GM19372 (cell line): ENCODE results near the gene CFAP70.
"Not testable (repeated sequence)": the region's sequence is repeated elsewhere in the genome, so short reads cannot be mapped to it uniquely, and the experiment has no call there.

Experiments used
- ATAC-seq: cut with Tn5 transposase; IDR thresholded peaks from one replicate; pipeline ENCODE4 v1.9.1; 2021; ENCODE audit warnings: mild to moderate bottlenecking, low read depth, moderate library complexity; ENCODE audit not compliant: unreplicated experiment

CFAP70 gene

DNA sequence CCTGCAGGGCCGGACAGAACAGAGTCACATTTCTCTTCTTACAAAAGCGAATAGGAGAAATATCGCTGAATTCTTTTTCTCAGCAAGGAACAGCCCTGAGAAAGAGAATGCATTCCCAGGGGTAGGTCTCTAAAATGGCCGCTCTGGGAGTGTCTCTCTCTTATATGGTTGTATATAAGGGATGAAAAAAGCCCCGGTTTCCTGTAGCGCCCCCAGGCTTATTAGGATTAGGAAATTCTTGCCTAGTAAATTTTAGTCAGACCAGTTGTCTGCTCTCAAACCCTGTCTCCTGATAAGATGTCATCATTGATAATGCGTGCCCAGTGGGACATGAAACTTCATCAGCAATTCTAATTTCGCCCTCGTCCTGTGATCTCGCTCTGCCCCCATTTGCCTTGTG is 100.1 kb downstream of the CFAP70 start:
- not testable (repeated sequence) for ATAC-seq

GRCh38 chr10:73253225-73253555 is 105.5 kb downstream of the CFAP70 start:
- ATAC-seq: no peak

DNA sequence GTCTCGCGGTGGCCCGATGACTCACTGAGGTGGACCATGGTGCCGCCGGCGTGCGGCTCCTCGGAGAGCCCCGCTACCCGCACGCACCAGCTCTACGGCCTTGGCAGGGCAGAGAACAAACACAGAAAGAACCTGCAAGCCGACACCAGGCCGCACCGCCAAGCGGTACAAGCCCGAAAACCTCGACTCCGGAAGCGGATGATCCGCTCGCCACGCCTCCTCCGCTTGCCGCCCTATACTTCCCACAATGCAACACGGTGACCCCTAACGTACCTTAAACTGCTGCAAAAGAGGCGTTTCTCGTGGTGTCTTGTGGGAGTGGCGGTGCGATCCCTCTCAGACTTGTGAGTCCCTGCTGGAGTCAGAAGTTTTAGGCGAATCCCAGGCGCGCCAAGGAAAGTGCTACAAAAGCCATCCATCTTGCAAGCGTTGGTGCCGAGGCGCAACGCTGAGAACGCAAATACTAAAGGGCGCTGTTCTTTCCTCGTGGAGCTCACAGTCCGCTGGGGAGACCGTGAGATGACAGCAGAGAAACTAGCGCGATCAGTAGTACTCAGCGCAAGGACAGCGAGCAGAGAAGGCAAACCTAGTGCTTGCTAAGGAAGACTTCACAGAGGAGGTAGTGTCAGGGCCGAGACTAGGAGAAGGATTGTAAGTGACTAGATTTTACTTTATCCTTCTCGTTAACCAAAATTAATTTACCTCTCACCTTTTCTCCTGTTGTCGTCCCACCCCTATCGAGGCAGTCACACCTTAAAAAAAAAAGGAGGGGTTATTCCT is 106.0 kb downstream of the CFAP70 start, which contains the start of gene MRPS16:
Gene MRPS16 (minus strand): TSS at position 200 of the 780 bp plus-strand sequence. CDS start 162 bp downstream, at position 38.
- peak; percentile 87 for ATAC-seq

DNA sequence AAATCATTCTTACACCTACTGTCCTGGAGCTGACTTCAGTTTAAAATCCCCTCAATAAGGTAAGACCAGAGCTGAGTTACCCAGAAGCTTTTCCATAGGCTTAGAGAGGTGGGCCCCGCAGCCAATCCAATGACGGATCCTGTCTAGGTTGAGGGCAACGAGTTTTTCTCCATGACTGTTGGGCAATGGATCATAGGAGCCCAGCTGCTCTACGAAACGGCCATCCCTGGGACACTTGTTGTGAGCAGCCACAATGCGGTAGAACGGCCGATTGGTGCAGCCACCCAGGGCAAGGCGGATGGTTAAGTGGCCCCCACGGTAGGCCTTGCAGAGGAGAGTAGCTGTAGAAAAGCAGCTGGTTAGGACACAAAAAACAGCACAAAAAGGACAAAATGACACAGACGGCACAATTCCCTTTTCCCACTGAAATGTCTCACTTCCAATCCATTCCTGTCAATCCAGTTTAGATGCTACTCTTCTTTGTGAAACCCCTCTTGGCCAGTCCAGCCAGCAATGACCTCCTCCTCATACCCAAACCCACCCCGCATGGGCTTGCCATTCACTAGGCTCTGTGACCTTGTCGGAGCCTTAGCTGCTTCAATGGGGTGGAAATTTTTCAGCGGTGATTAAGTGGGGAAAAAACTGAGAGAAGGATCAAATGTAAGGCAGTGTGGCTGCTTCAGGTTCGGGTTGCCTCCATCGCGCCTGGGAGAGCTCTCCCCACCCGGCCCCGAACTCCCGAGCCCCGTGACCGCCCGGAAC is 106.8 kb downstream of the CFAP70 start:
- peak; percentile 34 for ATAC-seq

DNA sequence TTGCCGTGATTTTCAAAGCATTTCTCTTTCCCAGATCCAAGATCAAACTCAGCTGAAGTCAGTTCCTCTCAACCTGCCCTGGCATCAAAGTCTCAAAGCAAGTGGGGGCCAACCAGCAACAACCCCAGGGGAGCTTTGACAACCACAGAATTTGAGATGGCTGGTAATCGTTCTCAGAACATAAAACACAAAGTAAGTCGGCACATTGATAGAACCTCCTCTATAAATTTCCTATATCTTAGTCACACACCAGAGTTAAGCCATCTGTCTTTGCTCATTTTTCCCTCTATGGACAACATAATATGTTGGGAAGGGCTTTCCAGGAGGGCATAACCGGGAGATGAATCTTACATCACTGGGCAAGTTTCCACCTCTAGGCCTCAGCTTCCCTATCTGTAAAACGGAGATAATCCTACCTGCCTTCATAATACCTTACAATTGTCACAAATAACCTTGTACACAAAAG is 110.4 kb downstream of the CFAP70 start:
- ATAC-seq: no peak

GRCh38 chr10:73247509-73248258 is 111.0 kb downstream of the CFAP70 start:
- no peak for ATAC-seq

GRCh38 chr10:73246646-73247508 is 111.8 kb downstream of the CFAP70 start, which contains the start of gene DNAJC9:
Gene DNAJC9, minus strand, starts transcription at chr10:73247255. Its CDS starts 66 bp downstream, at chr10:73247189.
- ATAC-seq: peak; percentile 75

- ATAC-seq: no peak
These were observed 112.4 kb downstream of the CFAP70 start for GRCh38 chr10:73246322-73246645.

DNA sequence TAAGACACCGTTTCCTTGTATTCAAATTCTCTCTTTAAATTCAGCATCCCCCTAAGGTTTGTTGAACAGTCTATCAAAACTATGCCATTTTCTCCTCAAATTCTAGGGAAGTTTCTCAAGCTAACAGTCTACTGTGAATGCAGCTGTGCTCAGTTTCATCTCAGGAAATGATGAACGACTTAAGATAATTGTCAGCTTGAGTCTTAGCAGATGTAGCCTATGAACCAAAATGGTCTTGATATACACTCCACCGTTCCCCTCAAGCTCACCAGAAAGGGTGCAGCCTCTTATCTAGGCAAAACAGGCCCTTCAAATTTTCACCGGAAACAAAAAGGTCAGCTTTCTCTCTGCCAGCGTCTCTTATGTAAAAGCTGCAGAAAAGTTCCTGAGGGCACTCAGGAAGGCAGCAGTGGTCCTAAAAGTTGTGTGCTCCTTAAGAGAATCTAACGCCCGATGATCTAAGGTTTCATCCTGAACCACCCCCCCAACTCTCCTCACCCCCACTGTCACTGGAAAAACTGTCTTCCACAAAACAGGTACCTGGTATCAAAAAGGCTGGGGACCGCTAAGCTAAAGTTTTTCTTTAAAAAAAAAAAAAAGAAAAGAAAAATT is 113.7 kb downstream of the CFAP70 start:
- ATAC-seq: no peak

DNA sequence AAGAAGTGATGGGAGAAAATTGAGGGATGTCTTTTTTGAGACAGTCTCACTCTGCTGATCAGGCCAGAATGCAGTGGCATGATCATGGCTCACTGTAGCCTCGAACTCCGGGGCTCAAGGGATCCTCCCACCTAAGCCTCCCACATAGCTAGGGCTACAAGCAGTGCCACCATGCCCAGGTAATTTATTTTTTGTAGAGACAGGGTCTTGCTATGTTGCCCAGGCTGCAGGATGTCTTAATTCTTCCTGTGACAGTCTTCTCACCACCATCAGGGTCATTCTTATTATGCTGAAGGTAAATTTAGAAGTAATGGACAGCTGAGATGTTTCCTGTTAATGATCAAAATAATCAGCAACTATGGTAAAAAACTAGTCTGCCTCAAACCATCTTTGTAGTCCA is 118.8 kb downstream of the CFAP70 start:
- no peak for ATAC-seq

DNA sequence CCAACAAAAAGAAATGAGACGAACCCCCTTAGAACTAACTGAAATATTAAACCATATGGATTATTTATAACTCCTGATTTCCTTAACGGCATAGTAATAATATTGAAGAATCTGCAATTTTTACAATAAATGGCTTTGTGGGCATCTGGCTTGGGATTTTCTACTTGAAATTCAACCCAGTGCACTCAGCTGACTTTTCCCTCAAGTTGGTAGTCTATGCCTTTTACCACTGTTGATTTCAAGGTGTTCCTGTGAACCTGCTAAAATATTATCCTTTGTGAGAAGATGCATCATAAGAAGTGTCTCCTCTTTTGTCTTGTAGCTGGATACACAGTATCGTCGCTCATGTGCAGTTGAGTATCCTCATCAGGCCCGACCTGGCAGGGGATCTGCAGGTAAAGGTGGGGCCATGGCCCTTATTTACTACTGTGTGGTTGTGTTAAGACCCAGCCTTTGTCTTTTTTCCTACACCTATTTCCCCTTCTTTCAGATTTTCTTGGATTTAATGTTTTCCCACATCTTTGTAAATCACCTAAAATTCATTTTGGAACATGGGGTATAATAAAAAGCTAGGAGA is 119.6 kb downstream of the CFAP70 start:
- ATAC-seq: no peak

DNA sequence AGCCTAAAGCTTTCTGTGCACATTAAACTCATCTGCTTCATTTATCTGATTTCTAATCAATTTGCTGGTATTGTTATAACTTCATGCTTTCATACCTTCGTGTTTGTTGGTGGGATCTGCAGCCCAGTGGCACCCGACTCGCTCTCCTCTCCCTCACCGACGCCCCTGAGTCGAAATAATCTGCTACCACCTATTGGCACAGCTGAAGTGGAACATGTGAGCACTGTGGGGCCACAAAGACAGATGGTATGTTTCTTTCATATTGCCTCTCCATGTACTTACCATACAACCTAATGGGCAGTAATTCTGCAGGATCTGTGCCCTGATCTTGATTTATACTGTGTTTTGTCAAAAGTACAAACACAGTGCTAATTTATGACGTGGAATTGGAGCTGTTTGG is 124.0 kb downstream of the CFAP70 start:
- ATAC-seq: no peak

DNA sequence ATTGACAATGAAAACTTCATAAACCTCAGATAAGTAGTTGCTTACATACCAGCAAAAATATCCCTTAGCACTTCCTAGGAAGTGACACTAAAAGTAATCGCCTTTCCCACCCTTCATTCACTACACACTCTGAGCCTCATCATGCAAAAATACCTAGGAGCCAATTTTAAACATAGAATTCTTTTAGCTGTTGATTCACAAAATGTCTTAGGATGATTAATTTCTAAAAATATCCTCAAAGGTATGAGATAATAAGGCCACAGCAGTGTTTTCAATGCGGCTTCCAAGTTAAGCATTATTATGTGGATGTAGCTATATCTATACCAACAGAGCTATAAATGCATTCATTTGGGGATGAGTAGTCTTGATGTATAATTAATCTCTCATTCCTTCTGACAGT is 124.8 kb downstream of the CFAP70 start:
- no peak for ATAC-seq

GRCh38 chr10:73232887-73233286 is 125.8 kb downstream of the CFAP70 start:
- ATAC-seq: no peak

GRCh38 chr10:73229567-73229966 is 129.1 kb downstream of the CFAP70 start:
- no peak for ATAC-seq

- no peak for ATAC-seq
These were observed 130.4 kb downstream of the CFAP70 start for GRCh38 chr10:73228247-73228646.

GRCh38 chr10:73226663-73227062 is 132.0 kb downstream of the CFAP70 start:
- no peak for ATAC-seq

DNA sequence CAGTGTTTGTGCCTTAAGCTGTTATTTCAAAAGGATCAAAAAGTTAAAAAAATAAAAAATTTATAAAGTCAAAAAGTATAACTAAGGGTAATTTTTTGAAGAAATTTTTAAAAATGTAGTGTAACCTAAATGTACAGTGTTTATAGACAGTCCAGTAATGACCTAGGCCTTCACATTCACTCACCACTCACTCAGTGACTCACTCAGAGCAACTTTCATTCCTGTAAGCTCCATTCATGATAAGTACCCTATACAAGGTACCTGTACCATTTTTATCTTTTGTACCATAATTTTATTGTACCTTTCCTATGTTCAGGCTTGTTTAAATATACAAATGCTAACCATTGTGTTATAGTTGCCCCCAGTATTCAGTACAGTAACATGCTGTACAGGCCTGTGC is 133.1 kb downstream of the CFAP70 start:
- no peak for ATAC-seq

- ATAC-seq: no peak
These were observed 137.7 kb downstream of the CFAP70 start for GRCh38 chr10:73220989-73221388.
